ENCODE data around the gene ETNK2. TPM values are rescaled to one million over a fixed set of nuclear protein-coding genes. Genes with fewer than 3 reads are reported as not detected.
A peak's percentile ranks its signal among the peaks of the same experiment; 100 is the strongest.

The ETNK2 gene
- total RNA-seq, 2 experiments from 2014 or later = 1.5 to 1.7 TPM

DNA sequence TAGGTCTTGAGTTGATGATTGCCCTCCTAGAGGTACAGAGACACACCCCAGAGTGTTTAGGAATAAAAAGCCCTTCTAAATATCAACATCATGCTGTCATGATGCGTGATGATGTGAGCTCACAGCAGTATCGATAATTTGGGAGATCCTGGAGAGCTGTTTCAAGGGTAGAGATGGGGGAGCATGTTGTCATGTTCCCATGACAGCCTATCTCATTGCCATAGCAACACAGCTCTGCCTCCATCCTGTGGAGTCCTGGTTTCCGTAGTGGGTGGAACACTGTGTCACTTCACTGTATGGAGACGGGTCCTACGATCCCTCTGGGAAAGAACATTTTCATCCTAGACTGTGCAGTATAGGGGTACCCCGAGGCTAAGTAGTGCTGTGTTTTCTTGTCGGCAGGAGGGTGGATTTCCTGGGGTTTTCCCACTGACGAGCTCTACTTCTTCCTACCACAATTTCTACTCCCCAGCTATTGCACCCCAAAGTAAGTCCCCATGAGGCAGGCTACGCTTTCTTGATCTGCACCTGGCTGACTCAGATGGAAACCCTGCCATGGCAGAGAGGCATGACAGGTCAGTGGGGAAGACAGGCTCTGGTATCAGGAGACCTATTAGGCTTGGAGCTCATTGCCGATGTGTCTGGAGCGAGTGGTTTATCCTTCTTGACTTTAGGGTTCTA lies 37.3 kb upstream of the ETNK2 start:
- Mint-ChIP-seq H3K4me1 (peaks cover 16% of the 10 kb centered on the region), H3K9me3 (no peaks in the 10 kb centered on the region), H3K4me3 (peak overlapping the region; percentile 6), H3K36me3 (no peaks in the 10 kb centered on the region), H3K27me3 (peaks cover 61% of the 10 kb centered on the region), H3K27ac (no peak overlapping the region)
- peak; percentile 37 for DNase-seq

DNA sequence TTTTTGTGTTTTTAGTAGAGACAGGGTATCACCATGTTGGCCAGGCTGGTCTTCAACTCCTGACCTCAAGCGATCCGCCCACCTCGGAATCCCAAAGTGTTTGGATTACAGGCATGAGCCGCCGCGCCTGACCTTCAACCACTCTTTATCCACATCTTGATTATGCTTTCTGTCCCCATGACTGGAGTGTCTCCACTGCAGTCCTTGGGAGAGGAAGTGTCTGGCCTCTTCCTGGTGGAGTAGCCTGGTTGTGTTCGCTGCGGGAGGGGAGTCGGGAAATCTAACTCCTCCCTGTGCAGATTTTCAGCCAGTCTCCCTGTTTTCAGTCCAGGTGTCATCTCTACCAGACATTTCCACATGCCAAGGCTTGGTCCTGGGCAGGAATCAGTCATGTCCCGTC lies 34.8 kb upstream of the ETNK2 start:
- Mint-ChIP-seq H3K4me3 (no peak overlapping the region), H3K4me1 (peaks cover 16% of the 10 kb centered on the region), H3K9me3 (no peaks in the 10 kb centered on the region), H3K27me3 (peaks cover 56% of the 10 kb centered on the region), H3K27ac (no peak overlapping the region), H3K36me3 (no peaks in the 10 kb centered on the region)
- no peak for DNase-seq

- Mint-ChIP-seq H3K36me3 (no peaks in the 10 kb centered on the region), H3K27me3 (peaks cover 8% of the 10 kb centered on the region), H3K27ac (no peak overlapping the region), H3K4me3 (no peak overlapping the region), H3K9me3 (no peaks in the 10 kb centered on the region), H3K4me1 (no peaks in the 10 kb centered on the region)
- no peak for DNase-seq
Observed at GRCh38 chr1:204181116-204181515, 29.3 kb upstream of the ETNK2 start.

GRCh38 chr1:204180133-204180532 lies 28.3 kb upstream of the ETNK2 start:
- Mint-ChIP-seq H3K4me1 (no peaks in the 10 kb centered on the region), H3K36me3 (no peaks in the 10 kb centered on the region), H3K4me3 (no peak overlapping the region), H3K9me3 (no peaks in the 10 kb centered on the region), H3K27ac (no peak overlapping the region), H3K27me3 (peaks cover 4% of the 10 kb centered on the region)
- no peak for DNase-seq

GRCh38 chr1:204178487-204179281 lies 26.8 kb upstream of the ETNK2 start:
- H3K36me3 Mint-ChIP-seq = no peaks in the 10 kb centered on the region
- no peak for DNase-seq

DNA sequence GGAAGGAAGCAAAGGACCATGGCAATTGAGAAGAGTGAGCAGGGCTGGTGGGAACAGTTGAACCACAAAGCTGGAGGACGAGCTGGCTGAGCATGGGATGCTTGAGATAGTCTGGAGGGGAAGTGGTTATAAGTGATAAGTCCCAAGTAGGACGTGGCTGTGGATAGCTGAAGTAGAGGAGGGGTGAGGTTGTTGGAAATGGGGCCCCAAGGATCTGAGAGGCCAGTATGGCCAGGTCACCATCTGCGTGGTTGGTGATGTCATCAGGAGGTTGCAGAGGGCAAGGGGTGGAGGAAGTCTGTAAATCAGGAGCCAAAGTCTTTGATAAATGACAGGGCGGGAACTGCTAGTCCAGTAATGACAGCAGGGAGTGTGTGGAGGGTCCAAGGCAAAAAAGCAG lies 25.3 kb upstream of the ETNK2 start:
- Mint-ChIP-seq H3K36me3 (no peaks in the 10 kb centered on the region), H3K9me3 (peaks cover 6% of the 10 kb centered on the region), H3K27me3 (no peaks in the 10 kb centered on the region), H3K4me3 (no peak overlapping the region), H3K4me1 (no peaks in the 10 kb centered on the region), H3K27ac (no peak overlapping the region)
- DNase-seq = no peak

More at GRCh38 chr1:204178487-204179281, 26.8 kb upstream of the ETNK2 start:
- no peaks in the 10 kb centered on the region for H3K27me3 Mint-ChIP-seq
- H3K4me3 Mint-ChIP-seq = no peak overlapping the region
- no peaks in the 10 kb centered on the region for H3K4me1 Mint-ChIP-seq
- H3K9me3 Mint-ChIP-seq = no peaks in the 10 kb centered on the region
- no peak overlapping the region for H3K27ac Mint-ChIP-seq

DNA sequence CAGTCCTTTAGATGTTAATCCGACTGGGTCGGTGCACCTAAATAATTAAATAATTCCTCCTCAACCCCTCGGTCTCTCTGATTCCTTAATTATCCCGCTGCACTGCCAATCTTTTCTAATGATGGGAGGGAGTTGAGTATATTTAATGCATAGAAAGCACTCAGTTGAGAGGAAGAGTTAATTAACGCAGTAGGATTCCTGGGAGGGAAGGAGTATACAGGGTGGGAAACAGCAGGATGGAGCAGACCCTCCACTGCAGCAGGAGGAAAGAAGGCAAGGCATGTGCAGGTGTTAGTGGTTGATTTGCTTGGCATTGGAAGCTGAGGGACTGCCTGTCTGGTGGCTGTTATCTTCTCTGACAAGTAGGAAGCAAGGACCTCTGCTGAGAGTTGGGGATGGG lies 24.2 kb upstream of the ETNK2 start:
- Mint-ChIP-seq H3K4me1 (no peaks in the 10 kb centered on the region), H3K36me3 (no peaks in the 10 kb centered on the region), H3K4me3 (no peak overlapping the region), H3K9me3 (peaks cover 13% of the 10 kb centered on the region), H3K27ac (no peak overlapping the region), H3K27me3 (no peaks in the 10 kb centered on the region)
- DNase-seq = no peak

- Mint-ChIP-seq H3K9me3 (peaks cover 21% of the 10 kb centered on the region), H3K27ac (no peak overlapping the region), H3K4me3 (no peak overlapping the region), H3K4me1 (no peaks in the 10 kb centered on the region), H3K36me3 (no peaks in the 10 kb centered on the region), H3K27me3 (no peaks in the 10 kb centered on the region)
- DNase-seq = no peak
Observed at GRCh38 chr1:204174958-204175357, 23.1 kb upstream of the ETNK2 start.

GRCh38 chr1:204172404-204173029 lies 20.7 kb upstream of the ETNK2 start:
- H3K4me3 Mint-ChIP-seq = no peak overlapping the region
- no peaks in the 10 kb centered on the region for H3K27me3 Mint-ChIP-seq
- no peak for DNase-seq
- H3K36me3 Mint-ChIP-seq = no peaks in the 10 kb centered on the region
- H3K27ac Mint-ChIP-seq = no peak overlapping the region
- H3K9me3 Mint-ChIP-seq = peaks cover 30% of the 10 kb centered on the region
- no peaks in the 10 kb centered on the region for H3K4me1 Mint-ChIP-seq

DNA sequence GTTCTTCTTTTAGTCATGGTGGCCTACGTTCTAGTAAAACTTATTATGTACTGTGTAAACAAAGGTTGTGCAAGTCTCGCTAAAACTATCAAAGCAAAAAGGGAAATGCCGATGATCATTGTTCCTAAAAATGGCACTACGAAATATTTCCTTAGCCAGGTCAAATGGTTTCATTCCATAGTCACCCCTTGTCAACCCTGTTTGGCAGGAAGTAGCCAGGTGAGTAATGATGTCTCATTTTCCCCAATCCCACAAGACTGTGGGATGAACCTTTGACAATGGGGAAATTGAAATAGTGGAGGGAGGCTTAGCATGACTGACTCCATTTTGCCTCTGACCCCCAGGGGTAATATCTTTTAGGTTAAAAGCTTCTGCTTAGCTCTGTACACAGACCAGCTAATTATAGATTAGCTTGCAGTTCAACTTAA lies 19.9 kb upstream of the ETNK2 start:
- H3K4me3 Mint-ChIP-seq = no peak overlapping the region
- H3K27me3 Mint-ChIP-seq = no peaks in the 10 kb centered on the region
- H3K9me3 Mint-ChIP-seq = peaks cover 32% of the 10 kb centered on the region
- H3K27ac Mint-ChIP-seq = no peak overlapping the region
- H3K4me1 Mint-ChIP-seq = no peaks in the 10 kb centered on the region
- H3K36me3 Mint-ChIP-seq = no peaks in the 10 kb centered on the region
- no peak for DNase-seq

GRCh38 chr1:204170494-204171155 lies 18.8 kb upstream of the ETNK2 start:
- DNase-seq = no peak
- no peaks in the 10 kb centered on the region for H3K27me3 Mint-ChIP-seq
- no peak overlapping the region for H3K4me3 Mint-ChIP-seq
- no peaks in the 10 kb centered on the region for H3K4me1 Mint-ChIP-seq
- H3K36me3 Mint-ChIP-seq = no peaks in the 10 kb centered on the region
- no peak overlapping the region for H3K27ac Mint-ChIP-seq
- H3K9me3 Mint-ChIP-seq = peaks cover 32% of the 10 kb centered on the region

DNA sequence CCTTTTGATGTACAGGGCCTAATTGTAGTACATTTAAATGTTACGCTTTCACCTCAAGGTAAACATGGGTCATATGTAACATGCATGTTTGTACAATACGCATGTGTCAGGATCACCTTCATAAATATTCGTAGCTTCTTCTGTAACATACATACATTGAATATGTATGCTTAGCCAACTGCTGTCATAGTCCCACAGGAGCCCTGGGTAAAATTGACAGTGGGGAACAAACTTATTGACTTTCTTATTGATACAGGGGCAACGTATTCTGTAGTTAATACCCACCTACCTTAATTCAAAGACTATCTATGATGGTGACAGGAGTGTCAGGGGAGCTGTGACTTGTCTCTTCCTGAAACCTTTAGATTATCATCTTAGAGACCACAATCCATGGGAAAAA lies 18.0 kb upstream of the ETNK2 start:
- H3K36me3 Mint-ChIP-seq = no peaks in the 10 kb centered on the region
- peaks cover 6% of the 10 kb centered on the region for H3K27me3 Mint-ChIP-seq
- no peak overlapping the region for H3K27ac Mint-ChIP-seq
- no peak overlapping the region for H3K4me3 Mint-ChIP-seq
- peaks cover 32% of the 10 kb centered on the region for H3K9me3 Mint-ChIP-seq
- DNase-seq = no peak
- no peaks in the 10 kb centered on the region for H3K4me1 Mint-ChIP-seq

- DNase-seq = no peak
- Mint-ChIP-seq H3K36me3 (no peaks in the 10 kb centered on the region), H3K27me3 (peaks cover 7% of the 10 kb centered on the region), H3K4me1 (no peaks in the 10 kb centered on the region), H3K9me3 (peaks cover 30% of the 10 kb centered on the region), H3K27ac (no peak overlapping the region), H3K4me3 (no peak overlapping the region)
Observed at GRCh38 chr1:204167730-204168129, 15.9 kb upstream of the ETNK2 start.

- H3K27ac Mint-ChIP-seq = no peak within 1 kb of the TSS
- H3K4me1 Mint-ChIP-seq = peaks cover 2% of the 10 kb centered on the region
- H3K9me3 Mint-ChIP-seq = peaks cover 20% of the 10 kb centered on the region
- no peak within 1 kb of the TSS for H3K4me3 Mint-ChIP-seq
- peaks cover 10% of the 10 kb centered on the region for H3K27me3 Mint-ChIP-seq
- DNase-seq = no peak
- no peaks in the 10 kb centered on the region for H3K36me3 Mint-ChIP-seq
Observed at GRCh38 chr1:204166219-204166618, 14.4 kb upstream of the ETNK2 start, which contains the start of gene REN. Gene REN, minus strand, starts transcription at chr1:204166337. Its CDS starts 44 bp downstream, at chr1:204166293.

DNA sequence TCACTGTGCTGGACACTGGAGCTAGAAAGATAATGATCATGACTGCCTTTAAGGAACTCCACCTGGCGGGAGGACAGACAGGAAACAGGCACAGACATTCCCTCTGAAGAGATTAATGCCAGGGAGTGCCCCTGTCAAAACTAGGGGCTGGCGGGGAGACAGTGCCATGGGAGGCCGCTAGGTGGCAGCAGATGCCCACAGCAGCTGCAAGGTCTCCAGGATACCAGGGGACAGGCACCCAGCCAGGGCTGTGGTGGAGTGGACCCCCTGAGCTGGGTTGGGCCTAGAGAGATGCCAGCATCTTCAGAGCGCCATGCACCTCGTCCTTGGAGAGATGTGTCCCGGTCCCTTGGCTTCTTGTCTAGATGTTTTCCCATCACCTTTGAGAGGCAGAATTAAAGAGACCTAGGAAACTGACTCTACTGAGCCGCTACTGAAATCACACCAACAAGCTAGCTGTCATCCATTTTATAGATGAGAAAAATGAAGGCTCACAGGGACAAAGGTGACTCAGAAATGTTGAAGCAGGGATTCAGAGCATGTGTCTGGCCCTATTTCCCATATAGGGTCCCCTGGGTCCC lies 10.7 kb upstream of the ETNK2 start:
- no peak overlapping the region for H3K27ac Mint-ChIP-seq
- H3K4me1 Mint-ChIP-seq = peaks cover 2% of the 10 kb centered on the region
- H3K36me3 Mint-ChIP-seq = no peaks in the 10 kb centered on the region
- peaks cover 3% of the 10 kb centered on the region for H3K9me3 Mint-ChIP-seq
- peak; percentile 76 for DNase-seq
- H3K27me3 Mint-ChIP-seq = peaks cover 10% of the 10 kb centered on the region
- H3K4me3 Mint-ChIP-seq = no peak overlapping the region
